ENCODE results near the gene PFAS.

Gene PFAS

DNA sequence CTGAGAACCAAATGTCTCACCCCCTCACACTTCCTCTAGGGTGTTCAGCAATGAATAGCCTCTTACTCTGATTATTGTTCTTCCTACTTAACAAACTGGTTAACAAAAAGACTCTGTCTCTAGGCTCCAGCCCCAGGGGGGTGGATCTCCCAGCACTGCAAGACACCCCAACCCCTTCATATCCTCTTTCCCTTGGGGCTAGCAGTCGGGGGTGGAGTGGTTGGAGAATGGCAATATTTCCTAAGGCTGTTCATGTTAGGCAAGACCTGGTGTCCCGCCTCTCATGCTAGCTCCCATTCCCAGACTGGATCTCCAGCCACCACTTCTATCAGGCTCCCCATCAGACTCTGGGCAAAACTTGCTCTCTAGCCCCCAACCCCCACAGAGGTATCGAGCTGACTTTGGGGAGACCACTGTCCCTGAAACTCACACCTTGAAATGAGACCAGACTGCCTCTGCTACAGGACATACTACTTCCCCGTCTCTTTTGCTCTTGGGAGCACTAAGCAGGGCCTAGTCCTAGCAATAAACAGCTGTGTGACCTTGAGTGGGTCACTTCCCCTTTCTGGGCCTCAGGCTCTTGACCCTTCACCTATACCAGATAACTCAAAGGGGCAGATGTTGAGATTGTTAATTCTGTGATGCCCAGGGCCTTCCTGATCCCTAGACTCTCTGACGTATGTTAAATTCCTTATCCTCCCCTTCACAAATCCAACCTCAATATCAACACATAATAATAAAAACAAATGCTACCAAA, 43.7 kb downstream of the PFAS start:
- TF ChIP-seq, protein P1, sequence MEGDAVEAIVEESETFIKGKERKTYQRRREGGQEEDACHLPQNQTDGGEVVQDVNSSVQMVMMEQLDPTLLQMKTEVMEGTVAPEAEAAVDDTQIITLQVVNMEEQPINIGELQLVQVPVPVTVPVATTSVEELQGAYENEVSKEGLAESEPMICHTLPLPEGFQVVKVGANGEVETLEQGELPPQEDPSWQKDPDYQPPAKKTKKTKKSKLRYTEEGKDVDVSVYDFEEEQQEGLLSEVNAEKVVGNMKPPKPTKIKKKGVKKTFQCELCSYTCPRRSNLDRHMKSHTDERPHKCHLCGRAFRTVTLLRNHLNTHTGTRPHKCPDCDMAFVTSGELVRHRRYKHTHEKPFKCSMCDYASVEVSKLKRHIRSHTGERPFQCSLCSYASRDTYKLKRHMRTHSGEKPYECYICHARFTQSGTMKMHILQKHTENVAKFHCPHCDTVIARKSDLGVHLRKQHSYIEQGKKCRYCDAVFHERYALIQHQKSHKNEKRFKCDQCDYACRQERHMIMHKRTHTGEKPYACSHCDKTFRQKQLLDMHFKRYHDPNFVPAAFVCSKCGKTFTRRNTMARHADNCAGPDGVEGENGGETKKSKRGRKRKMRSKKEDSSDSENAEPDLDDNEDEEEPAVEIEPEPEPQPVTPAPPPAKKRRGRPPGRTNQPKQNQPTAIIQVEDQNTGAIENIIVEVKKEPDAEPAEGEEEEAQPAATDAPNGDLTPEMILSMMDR (IDR thresholded peaks at IDR 0.05), result no peak

DNA sequence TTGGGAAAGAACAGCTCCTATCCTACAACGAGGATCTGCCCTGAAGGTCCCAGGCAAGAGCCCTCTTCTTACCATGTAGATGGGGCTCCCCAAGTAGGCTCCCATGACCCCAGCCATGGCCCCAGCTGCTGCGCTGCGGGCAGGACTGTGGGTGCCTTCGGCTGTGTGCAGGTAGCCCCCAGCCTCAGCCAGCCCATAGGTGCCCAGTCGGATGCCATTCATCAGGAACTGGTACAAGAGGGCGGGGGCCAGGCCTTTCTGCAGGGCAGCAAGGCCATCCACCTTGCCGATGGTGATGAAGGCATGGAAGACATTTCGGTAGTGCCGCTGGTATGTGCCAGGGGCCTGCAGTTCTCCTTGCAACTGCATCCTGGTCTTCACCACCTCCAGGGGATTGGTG, 45.3 kb downstream of the PFAS start:
- TF ChIP-seq, protein P1 (IDR thresholded peaks at IDR 0.05), result no peak

DNA sequence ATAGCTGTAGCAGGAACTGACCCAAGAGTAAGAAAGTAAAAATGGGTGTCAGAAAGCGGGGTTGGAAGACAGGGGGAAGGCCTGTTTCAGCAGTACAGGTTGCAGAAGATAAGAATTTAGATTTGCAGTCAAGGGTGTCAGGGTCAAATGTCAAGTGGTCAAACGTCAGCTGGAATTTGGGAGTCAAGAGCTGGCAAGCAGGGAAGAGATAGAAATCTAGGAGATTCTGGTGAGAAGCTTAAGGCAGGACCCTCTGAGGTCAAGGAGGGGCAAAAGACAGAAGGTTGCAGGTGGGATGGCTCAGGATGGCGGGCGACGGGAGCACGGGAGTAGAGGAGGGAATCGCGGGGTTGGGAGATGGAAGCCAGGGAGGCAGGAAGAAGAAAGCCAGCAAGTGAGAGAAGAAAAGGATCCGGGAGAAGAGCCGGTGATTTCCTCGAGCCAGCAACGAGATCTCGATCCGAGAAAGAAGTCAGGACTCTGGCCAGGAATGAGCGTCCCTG, 45.8 kb downstream of the PFAS start:
- TF ChIP-seq, protein P1 (IDR thresholded peaks at IDR 0.05), result no peak

DNA sequence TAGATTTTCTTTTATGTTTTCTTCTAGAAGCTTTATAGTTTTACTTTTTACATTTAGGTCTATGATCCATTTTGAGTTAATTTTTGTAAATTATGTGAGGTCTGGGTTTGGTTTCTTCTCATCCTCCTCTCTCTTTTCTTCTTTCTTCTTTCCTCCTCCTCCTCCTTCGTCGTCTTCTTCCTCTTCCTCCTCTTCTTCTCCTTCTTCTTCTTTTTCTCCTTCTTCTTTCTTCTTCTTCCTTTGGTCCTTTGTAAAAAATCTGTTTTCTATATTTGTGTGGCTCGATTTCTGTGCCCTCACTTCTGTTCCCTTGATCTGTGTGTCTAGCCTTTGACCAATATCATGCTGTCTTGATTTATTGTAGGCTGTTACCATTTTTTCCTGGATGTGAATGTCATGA, 51.1 kb downstream of the PFAS start:
- TF ChIP-seq, protein P1 (IDR thresholded peaks at IDR 0.05), result no peak

DNA sequence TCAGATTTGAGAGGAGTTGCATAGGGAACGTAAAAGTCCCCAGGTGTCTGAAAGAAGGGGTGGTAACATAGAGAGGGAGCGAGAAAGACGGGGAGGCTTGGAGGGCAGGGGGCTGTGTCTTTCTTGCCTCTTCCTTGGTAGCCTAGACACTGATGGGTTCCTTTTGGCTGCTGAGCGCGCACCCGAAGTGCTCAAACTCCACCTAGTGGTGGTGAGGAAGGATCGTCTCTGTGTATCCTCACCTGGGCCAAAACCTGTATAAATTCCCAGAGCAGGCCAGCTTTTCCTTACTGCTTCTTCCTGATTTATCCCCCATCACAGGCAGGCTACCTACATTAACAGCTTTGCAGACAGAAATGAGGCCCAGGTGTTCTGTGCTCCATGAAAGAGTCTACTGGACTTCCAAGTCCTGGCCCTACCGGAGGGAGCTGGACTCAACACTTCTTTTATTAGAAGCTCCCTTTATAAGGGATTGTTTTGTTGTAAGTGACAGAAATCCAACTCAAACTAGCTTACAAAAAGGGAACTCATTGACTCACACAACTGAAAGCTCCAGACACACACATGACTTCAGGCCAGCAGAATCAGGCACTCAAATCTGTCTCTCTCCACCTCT, 51.6 kb downstream of the PFAS start:
- TF ChIP-seq, protein P1 (IDR thresholded peaks at IDR 0.05), result peak; percentile 80

DNA sequence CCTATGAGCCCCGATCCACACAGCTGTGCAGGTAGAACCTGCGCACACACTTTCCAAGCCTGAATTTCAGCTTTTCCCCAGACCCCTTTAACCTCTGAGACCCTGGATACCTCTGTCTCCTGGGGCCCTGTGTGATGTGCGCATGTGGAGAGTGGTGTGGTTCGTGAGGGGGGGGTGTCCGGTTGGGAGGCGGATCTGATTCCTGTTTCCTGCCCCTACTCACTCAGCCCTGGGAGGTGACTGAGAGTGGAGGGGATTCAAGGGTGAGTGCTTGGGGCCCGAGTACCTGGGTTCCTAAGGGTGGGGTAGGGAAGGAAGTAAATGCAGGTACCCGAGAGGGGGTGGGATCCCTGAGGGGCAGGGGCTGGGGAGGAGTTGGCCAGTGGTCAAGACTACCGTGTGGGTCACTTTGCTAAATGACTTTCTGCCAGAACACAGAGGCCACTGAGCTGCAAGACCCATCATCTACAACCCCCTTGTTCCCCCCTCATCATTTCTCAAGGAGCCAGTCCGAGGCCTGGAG, 61.6 kb downstream of the PFAS start:
- TF ChIP-seq, protein P1 (IDR thresholded peaks at IDR 0.05), result no peak

DNA sequence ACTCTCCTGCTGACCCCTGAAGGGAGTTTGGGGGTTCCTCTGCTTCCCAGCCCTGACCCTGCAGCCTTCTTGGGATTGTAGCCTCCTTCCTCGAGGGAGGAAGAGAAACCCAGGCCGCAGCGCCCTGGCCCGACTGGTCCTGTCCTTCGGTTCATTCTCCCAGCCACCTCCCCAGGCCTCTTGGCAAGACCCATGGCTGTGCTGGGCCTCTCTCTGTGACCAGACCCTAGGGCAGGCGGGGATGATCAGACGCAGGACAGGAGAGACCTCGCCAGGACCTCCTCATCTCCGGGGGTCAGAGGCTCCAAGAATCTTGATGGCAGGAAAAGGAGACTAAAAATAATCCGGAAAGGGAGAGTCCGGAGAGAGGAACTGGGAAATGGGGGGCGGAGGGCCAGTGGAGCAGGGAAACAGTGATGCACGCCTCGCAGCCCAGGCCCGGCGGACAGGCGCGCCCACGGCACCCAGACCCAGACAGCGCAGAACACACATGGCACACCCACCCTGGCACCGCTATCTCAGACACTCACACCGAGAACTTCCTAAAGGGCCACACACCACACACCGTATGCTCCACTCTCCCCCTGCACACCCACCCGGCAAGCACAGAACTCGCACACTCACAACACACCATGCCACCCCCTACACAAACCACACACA, 62.2 kb downstream of the PFAS start:
- TF ChIP-seq, protein P1 (IDR thresholded peaks at IDR 0.05), result no peak

All from LNCAP (cell line).